ENCODE measurements around the gene LYRM4. TPM values are rescaled to one million over a fixed set of nuclear protein-coding genes. Genes with fewer than 3 reads are reported as not detected.

The LYRM4 gene
- total RNA-seq, 1 donor from 2014 or later: 27.8 TPM

- TF ChIP-seq CTCF (IDR thresholded peaks at IDR 0.05; ENCODE audit: insufficient read depth, low read length, poor library complexity, severe bottlenecking): no peak
- no peak for DNase-seq (ENCODE audit: low read depth)
- H3K36me3 ChIP-seq (ENCODE audit: control insufficient read depth, insufficient read depth, low read length): no peaks in the 10 kb centered on the region
- H3K27me3 ChIP-seq (ENCODE audit: control insufficient read depth, insufficient read depth, low read length): no peaks in the 10 kb centered on the region
- no peak overlapping the region for H3K4me3 ChIP-seq (ENCODE audit: low read depth, low read length)
Measured at GRCh38 chr6:5203546-5203945, 57.2 kb downstream of the LYRM4 start.

- DNase-seq (ENCODE audit: low read depth): no peak
- no peaks in the 10 kb centered on the region for H3K36me3 ChIP-seq (ENCODE audit: control insufficient read depth, insufficient read depth, low read length)
- TF ChIP-seq CTCF (IDR thresholded peaks at IDR 0.05; ENCODE audit: insufficient read depth, low read length, poor library complexity, severe bottlenecking): no peak
- H3K4me3 ChIP-seq (ENCODE audit: low read depth, low read length): no peak overlapping the region
- no peaks in the 10 kb centered on the region for H3K27me3 ChIP-seq (ENCODE audit: control insufficient read depth, insufficient read depth, low read length)
Measured at GRCh38 chr6:5202941-5203340, 57.8 kb downstream of the LYRM4 start.

DNA sequence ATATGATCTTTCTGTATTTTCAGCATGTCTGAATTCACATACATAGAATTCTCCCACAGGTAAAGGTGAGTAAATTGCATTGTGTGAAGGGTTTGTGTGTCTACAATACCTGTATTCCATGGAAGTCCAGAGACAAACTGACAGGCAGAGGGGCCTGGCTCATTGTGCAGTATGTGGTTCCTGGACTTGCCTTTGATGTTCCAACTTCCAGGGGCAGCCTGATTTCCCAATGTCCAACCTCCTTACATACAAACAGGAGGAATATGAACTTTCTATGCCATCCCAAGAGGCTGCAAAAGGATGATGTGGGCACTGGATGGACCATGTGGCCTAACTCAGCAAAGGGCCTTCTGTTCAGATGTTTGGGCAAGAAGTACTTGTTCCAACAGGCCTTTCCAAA, 58.5 kb downstream of the LYRM4 start:
- no peaks in the 10 kb centered on the region for H3K27me3 ChIP-seq (ENCODE audit: control insufficient read depth, insufficient read depth, low read length)
- H3K4me3 ChIP-seq (ENCODE audit: low read depth, low read length): no peak overlapping the region
- H3K36me3 ChIP-seq (ENCODE audit: control insufficient read depth, insufficient read depth, low read length): no peaks in the 10 kb centered on the region
- no peak for DNase-seq (ENCODE audit: low read depth)
- no peak for TF ChIP-seq CTCF (IDR thresholded peaks at IDR 0.05; ENCODE audit: insufficient read depth, low read length, poor library complexity, severe bottlenecking)

GRCh38 chr6:5201271-5201670, 59.5 kb downstream of the LYRM4 start:
- no peak for TF ChIP-seq CTCF (IDR thresholded peaks at IDR 0.05; ENCODE audit: insufficient read depth, low read length, poor library complexity, severe bottlenecking)
- Histone ChIP-seq H3K27me3 (ENCODE audit: control insufficient read depth, insufficient read depth, low read length) (no peaks in the 10 kb centered on the region), H3K36me3 (ENCODE audit: control insufficient read depth, insufficient read depth, low read length) (no peaks in the 10 kb centered on the region), H3K4me3 (ENCODE audit: low read depth, low read length) (no peak overlapping the region)
- DNase-seq (ENCODE audit: low read depth): no peak

- H3K4me3 ChIP-seq (ENCODE audit: low read depth, low read length): no peak overlapping the region
- no peaks in the 10 kb centered on the region for H3K36me3 ChIP-seq (ENCODE audit: control insufficient read depth, insufficient read depth, low read length)
- no peak for TF ChIP-seq CTCF (IDR thresholded peaks at IDR 0.05; ENCODE audit: insufficient read depth, low read length, poor library complexity, severe bottlenecking)
- no peak for DNase-seq (ENCODE audit: low read depth)
- H3K27me3 ChIP-seq (ENCODE audit: control insufficient read depth, insufficient read depth, low read length): no peaks in the 10 kb centered on the region
Measured at GRCh38 chr6:5199702-5200101, 61.0 kb downstream of the LYRM4 start.

- DNase-seq (ENCODE audit: low read depth): no peak
- H3K36me3 ChIP-seq (ENCODE audit: control insufficient read depth, insufficient read depth, low read length): no peaks in the 10 kb centered on the region
- no peak overlapping the region for H3K4me3 ChIP-seq (ENCODE audit: low read depth, low read length)
- TF ChIP-seq CTCF (IDR thresholded peaks at IDR 0.05; ENCODE audit: insufficient read depth, low read length, poor library complexity, severe bottlenecking): no peak
- no peaks in the 10 kb centered on the region for H3K27me3 ChIP-seq (ENCODE audit: control insufficient read depth, insufficient read depth, low read length)
Measured at GRCh38 chr6:5199283-5199682, 61.5 kb downstream of the LYRM4 start.

All from kidney epithelial cell (primary cell).